NCI-H446 (cell line): ENCODE measurements around the gene NECTIN2.
A peak's percentile ranks its signal among the peaks of the same experiment; 100 is the strongest.

ENCODE experiments used
- DNase-seq, 2 experiments: peaks; one replicate each; lab custom pipeline; 2025; lab: John Stamatoyannopoulos, UW

Gene NECTIN2

DNA sequence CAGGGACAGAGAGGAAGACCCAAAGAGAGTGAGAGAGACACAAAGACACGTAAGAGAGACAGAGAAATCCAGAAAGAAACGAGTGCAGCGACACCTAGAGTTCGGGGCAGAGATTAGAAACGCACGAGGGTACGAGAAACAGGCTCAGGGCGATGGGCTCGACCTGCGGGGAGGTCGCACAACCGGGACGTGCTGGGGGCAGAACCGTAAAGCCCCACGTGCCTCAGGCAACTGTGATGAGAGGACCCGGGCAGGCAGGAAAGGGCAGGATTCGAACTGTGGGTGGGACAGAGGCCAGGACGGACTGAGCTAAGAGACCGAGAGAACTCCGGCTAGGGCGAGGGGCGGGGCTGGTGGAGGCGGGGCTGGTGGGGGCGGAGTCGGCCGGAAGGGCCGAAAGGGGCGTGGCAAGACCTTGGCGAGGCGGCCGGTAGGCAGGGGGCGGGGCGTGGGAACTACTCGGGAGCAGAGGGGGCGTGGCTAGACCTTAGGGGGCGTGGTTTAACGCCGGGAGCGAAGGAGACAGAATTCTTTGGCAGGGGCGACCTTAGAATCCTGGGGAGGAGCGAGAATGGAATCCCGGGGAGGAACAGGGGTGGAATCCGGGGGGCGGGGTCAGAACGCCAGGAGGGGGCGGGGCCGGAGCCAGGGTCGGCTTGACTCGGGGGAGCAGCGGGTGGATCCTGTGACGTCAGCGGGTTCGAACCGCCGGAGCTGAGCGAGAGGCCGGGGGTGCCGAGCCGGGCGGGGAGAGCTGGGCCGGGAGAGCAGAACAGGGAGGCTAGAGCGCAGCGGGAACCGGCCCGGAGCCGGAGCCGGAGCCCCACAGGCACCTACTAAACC lies at the start of gene NECTIN2:
Gene NECTIN2 (plus strand): TSS at position 686 of the 843 bp plus-strand sequence. CDS start 229 bp downstream, outside the sequence.
- DNase-seq = peak; percentile 60 to 95

DNA sequence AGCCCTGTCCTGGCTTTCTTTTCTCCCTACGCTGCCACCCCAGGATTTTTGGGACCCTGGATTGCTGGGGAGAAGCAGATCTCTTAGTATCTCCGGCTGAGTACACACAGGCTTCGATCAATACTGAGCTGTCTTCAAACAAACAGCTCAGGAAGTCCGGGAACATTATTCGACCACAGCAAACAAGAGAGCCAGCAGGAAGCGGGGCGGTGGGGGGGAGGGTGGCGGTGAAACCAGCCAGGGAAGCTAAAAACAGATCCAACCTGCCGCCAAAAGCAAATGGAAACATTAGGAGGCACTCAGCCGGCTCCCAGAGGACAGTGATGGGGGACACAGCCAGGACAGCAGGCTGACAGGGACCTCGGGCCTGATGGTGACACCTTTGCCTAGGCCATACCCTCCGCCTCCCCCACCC lies 49.4 kb upstream of the NECTIN2 start:
- DNase-seq = no peak

DNA sequence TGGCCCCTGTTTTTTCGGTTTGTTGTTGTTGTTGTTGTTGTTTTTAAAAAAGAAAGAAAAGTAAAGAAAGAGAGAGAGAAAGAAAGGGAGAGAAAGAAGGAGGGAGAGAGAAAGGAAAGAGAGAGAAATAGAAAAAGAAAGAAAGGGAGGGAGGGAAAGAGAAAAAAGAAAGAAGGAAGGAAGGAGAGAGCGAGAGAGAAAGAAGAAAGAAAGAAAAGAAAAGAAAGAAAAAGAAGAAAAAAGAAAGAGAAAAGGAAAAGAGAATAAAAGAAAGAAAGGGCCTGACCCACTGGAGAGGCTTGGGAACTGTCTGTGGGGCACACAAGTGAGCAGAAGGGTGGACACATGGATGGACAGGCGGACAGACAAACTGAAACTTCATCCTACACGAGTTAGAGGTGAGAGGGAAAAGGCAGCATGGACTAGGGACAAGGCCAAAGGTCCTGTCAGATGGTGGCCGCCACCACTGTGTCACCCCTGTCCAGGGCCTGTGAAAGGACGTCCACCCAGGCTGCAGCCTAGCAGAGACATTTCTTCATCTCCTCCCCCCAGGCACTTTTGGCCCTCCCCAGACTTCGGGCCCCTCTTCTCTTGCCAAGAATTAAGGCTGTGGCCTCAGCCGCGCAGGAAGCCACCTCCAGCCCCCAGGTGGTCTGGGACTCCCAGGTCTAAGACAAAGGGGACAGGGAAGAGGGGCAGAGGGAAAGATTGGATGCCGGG lies 46.3 kb upstream of the NECTIN2 start:
- DNase-seq = no peak

DNA sequence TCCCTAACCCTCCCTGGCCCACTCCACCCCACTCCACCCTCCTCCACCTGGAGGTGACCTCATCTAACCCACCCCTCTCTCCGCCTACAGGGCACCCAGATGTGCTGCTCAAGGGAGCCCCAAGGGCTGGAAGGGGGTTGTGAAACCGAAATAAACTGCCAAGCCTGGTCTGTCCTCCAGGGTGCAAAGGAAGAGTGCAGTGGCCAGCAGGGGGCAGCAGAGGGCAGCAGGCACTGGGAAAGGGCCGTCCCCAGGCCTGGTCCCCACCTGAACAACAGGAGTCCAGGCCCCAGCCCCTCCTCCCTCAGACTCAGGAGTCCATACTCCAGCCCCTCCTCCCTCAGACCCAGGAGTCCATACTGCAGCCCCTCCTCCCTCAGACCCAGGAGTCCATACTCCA lies 45.6 kb upstream of the NECTIN2 start:
- peak; percentile 8 to 66 for DNase-seq

DNA sequence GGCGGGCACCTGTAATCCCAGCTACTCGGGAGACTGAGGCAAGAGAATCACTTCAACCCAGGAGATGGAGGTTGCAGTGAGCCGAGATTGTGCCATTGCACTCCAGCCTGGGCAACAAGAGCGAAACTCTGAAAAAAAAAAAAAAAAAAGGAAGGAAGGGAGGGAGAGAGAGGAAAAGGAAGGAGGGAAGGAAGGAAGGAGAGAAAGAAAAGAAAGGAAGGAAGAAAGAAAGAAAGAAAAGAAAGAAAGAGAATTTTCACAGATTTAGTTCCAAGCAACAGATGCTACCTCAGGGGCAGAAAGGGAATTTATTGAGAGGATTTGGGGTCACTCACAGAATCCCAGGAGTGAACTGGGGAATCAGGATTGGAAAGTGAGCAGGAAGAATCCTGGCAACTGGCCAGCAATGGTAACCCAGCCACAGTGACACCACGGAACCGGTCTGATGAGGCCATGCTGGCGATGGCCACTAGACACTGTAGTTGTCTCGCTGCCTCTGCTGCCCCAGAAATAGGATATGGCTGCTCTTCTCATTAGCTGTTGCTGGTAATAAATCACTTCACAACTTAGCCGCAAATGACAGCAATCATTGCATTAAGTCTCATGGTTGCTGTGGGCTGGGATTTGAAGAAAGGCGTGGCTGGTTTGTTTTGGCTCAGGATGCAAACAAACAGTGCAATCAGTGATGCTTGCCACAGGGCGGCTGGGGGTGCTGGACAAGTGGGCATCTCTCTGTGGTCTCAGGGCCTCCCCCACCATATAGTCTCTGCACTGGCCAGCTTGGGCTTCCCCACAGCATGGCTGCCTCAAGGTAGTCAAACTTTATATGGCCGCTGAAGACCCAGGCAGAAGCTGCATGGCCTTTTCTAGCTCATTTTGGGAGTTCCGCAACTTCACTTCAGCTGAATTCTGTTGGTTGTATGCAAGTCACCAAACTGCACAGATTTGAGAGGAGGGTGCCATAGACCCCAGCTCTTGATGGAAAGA lies 42.4 kb upstream of the NECTIN2 start:
- no peak for DNase-seq

DNA sequence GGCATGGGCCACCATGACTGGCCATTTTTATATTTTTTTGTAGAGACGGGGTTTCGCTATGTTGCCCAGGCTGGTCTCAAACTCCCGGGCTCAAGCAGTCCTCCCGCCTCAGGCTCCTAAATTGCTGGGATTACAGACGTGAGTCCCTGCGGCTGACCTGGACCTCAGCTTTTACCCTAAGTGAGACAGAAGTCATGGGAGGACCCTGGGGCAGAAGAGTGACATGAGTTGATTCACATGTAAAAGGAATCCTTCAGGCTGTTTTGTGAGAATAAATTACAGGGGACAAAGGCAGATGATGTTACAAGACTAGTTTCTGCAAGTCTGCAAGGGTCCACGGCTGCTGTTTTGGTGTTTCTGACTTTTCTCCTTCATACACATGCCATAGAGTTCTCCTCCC lies 39.8 kb upstream of the NECTIN2 start:
- no peak for DNase-seq

DNA sequence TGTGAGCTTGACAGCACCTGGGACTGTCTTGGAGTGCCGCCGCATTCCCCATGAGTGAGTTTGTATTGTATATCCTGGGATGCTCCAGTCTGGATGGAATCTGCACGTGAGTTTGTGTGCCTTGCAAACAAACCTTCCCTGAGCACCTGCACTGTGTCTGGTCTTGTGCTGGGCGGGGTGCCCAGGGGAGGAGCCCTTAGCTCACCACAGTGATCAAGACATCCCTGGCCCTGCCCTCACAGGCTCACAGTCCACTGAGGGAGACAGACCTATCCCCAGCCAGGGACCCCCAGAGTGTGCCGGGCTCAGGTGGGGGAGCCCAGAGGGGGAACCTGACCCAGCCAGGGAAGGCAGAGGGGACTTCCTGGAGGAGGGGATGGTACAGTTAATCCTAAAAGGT lies 38.9 kb upstream of the NECTIN2 start:
- DNase-seq = no peak

DNA sequence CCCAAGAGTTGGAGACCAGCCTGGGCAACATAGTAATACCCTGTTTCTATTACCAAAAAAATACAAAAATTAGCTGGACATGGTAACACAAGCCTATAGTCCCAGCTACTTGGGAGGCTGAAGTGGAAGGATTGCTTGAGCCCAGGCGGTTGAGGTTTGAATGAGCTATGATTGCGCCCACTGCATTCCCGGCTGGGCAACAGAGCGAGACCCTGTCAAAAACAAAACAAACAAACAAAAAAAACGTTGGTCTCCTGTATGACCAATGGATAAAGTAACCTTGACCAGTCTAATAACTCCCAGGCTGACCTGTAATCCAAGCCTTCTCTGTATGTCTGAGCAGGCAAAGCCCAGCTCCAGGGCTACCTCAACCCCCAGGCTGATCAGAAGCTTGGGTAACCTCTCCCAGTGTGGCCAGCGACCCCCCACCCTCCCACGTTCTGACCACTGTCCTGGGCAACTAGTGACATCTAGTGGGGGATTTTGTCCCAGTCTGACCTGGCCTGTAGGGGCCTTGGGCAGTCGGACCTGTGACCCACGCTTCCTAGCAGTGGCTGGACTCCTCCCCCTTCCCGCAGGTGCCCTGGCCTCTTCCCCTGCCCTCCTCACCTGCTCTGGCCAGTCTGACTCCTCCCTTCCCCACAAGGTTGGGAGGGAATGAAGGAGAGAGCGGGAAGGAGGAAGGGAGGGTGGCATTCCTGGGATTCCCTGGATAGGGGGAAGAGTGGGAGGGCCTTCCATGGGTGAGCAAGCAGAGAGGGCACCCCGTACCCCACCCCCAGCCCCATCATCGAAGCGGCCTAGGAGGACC lies 38.2 kb upstream of the NECTIN2 start:
- no peak for DNase-seq

DNA sequence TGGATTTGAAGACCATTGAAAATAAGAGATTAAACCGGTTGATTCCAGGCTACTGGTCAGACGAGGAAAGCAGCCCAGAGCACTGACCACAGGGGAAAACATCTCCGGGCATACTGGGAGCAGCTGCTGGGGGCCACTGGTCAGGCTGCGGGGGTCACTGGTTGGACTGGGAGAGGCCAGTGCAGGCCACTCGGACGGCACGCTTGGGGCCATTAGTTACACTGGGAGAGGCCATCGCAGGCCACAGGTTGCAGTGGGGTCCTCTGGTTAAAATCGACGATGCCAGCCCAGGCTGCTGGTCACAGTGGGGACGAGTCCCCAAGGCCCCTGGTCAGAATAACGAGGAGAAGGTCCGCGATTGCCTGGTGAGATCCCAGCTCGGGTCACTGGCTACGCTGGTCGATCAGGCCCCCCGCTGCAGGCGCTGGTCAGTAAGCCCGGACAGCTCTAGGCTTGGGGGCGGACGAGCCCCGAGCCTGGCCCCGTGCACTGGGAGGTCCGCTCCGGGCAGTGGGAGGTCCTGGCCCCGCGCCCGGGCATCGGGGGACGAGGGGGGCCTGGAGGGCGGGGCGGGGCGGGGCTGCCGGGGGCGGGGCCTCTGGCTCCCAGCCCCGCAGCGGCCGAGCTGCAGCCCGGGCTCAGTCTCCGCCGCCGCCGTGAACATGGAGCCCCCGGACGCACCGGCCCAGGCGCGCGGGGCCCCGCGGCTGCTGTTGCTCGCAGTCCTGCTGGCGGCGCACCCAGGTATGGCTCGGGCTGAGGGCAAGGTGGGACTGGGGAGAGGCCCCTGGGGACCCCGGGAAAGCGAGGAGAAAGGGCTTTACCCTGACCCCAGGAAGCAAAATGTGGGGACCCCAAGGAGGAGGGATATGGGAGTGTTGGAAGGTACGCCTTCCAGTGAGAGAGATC lies 37.4 kb upstream of the NECTIN2 start, which contains the start of gene BCAM:
Gene BCAM (plus strand): TSS at position 641 of the 909 bp plus-strand sequence. CDS start 22 bp downstream, at position 663.
- DNase-seq = peak in 1 of 2 experiments; percentile 57

DNA sequence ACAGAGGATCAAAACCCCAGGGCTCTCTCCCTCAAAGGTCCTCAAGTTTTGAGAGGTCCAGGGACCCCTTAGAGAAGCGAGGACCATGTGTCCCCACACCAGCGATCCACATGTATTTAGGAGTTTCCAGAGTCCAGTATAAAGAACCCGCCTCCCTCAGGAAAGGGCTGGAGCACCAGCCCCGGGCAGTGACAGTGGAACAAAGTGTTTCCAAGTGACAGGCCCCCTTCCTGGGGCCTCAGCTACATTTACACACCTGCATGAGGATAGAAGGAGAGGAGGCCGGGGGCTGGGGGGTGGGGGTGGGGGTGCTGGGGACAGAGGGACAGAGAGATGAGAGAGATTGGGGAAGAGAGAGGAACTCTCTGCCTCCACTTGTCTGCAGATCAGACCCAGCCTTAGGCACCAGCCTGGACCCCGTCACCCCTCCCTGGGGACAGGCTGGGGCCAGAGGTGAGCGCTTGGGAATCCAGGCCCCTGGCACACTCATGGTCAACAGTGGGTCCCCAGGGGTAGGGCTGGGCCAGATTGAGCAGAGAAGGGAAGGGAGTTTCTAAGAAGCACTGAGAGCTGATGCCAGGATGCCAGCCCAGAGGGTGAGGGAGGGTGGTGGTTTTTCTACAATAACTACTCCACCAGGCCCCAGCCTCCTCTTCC lies 36.4 kb upstream of the NECTIN2 start:
- no peak for DNase-seq

DNA sequence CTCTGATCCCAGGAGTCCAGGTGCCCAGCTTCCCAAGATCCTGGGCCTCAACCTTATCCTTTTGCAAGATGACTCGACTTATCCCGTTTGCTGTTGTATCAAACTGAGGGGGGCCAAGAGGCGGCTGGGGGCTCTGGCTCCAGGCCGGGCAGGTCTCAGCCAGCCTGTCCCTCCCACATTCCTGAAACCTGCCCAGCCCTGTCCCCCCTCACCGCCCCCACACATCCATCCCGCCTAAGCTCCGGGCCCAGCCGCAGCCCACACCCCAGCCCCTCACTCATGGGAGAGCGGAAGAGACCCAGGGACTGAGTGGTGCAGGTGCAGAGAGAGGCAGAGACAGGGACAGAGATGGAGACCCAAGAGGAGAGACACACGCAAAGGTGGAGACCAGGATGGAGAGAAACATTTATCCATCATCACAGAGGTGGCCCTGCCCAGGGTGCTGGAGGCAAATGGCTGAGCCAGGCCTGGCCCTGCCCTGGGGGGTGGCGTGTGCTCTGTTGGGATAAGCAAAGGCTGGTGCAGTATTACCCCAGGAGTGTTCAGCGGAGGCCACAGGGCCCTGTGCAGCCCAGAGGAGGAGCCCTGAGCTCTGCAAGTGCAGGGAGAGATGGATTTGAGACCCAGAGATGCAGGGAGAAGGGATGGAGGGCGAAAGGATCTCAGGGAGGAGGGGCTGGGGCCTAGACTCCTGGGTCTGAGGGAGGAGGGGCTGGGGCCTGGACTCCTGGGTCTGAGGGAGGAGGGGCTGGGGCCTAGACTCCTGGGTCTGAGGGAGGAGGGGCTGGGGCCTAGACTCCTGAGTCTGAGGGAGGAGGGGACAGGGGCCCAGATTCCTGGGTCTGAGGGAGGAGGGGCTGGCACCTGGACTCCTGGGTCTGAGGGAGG lies 35.6 kb upstream of the NECTIN2 start:
- no peak for DNase-seq

DNA sequence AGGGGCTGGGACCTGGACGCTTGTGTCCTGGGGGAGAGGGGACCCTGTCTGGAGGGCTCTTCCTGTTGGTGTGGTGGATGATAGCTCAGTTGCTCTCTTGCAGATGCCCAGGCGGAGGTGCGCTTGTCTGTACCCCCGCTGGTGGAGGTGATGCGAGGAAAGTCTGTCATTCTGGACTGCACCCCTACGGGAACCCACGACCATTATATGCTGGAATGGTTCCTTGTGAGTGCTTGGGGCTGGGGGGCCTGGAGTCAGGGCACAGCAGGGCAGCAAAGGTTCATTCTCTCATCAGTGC lies 35.0 kb upstream of the NECTIN2 start:
- no peak for DNase-seq

DNA sequence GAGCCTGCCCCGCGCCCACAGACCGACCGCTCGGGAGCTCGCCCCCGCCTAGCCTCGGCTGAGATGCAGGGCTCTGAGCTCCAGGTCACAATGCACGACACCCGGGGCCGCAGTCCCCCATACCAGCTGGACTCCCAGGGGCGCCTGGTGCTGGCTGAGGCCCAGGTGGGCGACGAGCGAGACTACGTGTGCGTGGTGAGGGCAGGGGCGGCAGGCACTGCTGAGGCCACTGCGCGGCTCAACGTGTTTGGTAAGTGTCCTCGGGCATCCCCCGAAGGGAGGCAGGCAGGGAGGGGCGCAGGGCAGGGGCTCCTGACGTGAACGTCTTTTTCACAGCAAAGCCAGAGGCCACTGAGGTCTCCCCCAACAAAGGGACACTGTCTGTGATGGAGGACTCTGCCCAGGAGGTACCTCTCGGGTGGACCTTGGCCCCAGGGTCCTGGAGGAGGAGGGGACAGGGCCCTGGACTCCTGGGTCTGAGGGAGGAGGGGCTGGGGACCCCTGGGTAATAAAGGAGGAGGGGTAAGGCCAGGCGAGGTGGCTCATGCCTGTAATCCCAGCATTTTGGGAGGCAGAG lies 33.9 kb upstream of the NECTIN2 start:
- DNase-seq = no peak

DNA sequence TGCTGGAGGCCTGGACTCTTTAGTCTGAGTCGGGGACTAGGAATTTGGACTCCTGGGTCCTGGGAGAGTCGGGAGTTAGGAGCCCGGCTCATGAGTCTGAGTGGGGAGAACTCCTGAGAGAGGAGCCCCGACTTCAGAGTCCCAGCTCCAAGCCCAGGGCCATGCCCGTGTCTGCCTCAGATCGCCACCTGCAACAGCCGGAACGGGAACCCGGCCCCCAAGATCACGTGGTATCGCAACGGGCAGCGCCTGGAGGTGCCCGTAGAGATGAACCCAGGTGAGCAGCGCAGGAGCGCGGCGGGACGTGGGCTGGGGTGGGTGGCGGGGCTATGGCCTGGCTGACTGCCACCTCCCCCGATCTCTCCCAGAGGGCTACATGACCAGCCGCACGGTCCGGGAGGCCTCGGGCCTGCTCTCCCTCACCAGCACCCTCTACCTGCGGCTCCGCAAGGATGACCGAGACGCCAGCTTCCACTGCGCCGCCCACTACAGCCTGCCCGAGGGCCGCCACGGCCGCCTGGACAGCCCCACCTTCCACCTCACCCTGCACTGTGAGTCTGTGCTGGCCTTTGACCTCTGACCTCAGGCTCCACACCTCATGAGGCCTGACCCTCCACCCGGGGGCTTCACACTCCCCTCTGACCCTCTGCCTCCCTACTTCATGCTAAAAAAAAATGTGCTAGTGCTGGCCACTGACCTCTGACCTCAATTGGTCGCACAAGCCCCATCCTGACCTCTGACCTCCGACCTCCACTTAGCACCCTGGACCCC lies 32.8 kb upstream of the NECTIN2 start:
- DNase-seq = no peak

DNA sequence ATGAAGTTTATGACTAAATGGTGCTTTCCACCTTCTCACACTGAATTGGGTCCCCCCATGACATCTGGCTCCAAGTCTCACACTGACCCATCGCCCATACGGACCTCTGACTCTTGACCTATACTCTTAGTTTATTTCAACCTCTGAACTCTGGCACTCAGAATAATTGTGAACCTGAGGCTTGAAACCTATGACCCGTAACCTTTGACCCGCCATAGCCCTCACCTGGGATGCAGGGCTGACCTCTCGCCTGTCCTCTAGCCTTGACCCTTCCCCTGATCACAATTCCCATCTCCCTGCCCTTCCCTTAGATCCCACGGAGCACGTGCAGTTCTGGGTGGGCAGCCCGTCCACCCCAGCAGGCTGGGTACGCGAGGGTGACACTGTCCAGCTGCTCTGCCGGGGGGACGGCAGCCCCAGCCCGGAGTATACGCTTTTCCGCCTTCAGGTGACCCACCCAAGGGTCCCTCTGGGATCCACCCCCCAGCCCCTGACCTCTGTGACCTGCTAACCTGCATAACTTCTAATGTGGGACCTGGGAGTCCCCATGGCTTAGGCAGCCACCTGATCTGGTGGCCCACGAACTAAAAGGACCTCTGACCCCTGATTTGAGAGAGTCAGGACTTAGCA lies 32.1 kb upstream of the NECTIN2 start:
- DNase-seq = no peak

DNA sequence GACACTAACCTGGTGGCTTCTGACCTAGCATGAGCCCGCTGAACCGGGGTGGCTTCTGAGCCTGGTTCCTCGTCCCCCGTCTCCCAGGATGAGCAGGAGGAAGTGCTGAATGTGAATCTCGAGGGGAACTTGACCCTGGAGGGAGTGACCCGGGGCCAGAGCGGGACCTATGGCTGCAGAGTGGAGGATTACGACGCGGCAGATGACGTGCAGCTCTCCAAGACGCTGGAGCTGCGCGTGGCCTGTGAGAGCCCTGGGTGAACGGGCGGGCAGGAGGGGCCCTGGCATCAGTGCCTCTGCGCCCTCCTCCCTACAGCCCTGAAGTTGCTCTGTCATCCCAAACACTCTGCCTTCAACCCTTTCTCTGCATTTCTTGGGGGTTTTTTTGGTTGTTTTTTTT lies 31.6 kb upstream of the NECTIN2 start:
- no peak for DNase-seq

DNA sequence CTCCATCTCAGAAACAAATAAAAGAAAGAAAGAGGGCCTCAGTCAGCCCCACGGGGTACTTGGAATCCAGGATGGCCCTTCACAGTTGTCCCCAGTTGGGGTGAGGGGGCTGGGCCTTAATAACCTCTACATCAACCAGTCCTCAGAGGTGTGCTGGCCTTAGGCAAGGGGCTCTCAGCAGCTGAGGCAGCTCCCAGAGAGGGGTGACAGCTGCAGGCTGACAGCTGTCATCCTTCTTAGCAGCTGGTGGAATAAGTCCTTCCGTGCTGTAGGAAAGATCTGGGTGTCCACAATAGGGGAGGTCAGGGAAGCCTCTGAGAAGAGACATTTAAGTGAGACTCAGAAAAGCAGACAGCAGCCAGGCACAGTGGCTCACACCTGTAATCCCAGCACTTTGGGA lies 29.8 kb upstream of the NECTIN2 start:
- DNase-seq = no peak
